EH (cell line): Measurements from ENCODE around the gene USF1.
A peak's percentile ranks its signal among the peaks of the same experiment; 100 is the strongest.
"Not testable (repeated sequence)": the region's sequence is repeated elsewhere in the genome, so short reads cannot be mapped to it uniquely, and the experiment has no call there.

ENCODE experiments used
- DNase-seq: peaks from one replicate; pipeline ENCODE4 v3.0.0-alpha.2; 2015; ENCODE audit warnings: low read depth

The USF1 gene

DNA sequence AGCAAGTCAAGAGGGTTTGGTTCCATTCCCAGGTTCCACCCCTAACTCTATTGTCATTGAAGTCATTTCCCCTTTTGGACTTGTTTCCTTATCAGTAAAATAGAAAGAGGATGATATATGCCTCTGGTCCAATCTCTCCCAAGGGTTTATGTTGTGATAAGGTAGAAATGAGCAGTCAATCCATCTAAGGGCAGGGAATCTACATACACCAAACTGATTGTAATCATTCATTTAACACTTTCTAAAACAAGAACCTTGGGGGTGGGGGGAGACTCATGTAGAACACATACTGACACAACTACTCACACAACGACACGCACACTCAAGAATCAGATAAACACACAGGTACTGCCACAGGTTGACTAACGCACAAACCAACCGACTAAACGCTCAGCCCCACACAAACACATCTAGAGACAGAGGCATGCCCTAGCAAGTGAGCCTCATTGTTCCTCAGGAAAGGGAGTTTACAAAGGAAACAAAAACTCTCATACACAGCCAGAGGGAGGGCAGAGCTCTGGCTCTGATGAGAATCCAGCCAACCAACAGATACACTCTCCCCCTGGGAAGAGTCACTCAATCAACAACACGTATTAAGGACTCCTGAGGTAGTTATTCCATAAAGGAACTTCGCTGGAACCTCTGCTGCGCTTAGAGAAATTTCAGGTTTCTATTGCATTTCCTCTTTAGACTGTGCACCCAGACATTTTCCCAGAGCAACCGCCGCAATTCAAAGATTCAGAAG is 25.9 kb downstream of the USF1 start:
- DNase-seq: no peak

DNA sequence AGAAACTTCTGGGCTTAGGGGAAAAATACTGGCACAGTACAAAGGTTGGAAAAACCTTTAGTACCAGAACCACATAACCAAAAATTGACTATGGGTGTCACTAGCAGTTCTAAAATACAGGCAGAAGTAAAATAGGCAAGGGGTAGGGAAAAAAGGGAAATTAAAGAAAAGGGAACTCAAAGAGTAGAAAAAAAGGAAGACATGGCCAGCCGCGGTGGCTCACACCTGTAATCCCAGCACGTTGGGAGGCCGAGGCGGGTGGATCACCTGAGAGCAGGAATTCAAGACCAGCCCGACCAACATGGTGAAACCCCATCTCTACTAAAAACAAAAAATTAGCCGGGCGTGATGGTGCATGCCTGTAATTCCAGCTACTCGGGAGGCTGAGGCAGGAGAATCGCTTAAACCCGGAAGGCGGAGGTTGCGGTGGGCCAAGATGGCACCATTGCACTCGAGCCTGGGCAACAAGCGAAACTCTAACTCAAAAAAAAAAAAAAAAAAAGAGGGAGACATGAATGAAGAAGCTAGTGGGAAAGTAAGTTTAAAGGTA is 26.6 kb downstream of the USF1 start:
- DNase-seq: not testable (repeated sequence)

DNA sequence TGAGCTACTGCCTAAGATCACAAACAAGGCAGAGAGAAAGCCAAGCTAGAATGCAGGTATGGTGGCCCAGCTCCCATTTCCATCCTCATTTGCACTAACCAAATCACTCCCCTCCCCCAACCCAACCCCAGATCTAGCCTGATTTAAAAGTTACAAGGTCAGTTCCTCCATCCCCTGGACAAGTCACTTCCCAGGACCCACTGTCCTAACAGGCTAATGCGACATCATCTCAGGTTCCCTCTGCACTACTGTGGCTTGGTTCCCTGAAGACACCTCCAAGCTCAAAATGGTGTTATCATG is 27.2 kb downstream of the USF1 start:
- DNase-seq: no peak

DNA sequence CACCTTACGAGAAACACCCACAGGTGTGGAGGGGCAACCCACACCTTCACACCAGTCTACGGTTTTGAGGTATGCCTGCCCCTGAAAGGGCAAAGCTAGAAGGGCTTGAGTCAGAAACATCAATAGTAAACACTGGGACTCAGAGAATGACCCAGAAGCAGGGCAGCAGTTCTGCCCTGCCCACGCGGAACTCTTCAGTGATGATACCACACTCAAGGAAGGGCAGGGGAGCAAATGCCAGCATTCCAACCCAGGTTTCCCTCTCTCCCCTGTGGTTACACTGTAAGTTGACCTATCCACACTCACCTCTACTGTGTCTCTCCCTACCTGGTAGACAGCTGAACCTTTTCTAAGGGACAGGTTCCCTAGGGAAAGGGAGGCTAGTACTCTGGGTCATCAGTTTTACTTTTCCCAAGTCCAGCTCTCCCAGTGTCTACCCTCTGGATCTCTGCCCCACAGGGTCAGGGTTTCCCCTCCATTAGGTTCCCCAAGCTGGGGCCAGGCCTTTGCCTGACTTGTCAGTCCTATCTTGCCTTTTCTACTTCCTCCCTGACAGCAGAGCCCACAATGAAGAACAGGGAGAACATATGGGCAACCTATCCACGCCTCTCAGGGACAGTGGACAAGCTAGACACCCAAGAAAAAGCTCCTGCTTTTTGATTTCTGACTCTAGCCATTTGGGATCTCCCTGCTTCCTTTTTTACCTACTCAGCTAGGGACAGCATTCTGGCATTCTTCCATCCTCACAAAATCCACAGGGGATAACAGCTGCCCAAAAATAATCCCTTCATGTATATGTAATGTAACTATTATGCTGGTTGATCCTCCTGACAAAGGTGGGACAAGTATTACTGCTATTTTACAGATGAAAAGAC is 27.8 kb downstream of the USF1 start:
- DNase-seq: no peak

DNA sequence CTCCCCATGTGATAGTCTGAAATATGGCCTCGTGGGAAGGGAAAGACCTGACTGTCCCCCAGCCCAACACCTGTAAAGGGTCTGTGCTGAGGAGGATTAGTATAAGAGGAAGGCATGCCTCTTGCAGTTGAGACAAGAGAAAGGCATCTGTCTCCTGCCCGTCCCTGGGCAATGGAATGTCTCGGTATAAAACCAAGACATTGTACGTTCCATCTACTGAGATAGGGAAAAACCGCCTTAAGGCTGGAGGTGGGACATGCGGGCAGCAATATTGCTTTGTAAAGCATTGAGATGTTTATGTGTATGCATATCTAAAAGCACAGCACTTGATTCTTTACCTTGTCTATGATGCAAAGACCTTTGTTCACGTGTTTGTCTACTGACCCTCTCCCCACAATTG is 28.6 kb downstream of the USF1 start:
- not testable (repeated sequence) for DNase-seq

DNA sequence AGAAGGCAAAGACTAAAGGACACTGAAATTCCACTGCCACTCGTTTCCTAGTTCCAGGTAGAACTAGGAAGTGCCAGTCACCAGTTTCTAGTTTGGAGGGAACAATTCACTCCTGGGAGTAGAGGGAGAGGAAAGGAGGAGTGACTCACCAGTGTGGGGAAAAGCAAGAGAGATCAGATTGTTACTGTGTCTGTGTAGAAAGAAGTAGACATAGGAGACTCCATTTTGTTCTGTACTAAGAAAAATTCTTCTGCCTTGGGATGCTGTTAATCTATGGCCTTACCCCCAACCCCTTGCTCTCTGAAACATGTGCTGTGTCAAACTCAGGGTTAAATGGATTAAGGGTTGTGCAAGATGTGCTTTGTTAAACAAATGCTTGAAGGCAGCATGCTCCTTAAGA is 29.1 kb downstream of the USF1 start:
- DNase-seq: not testable (repeated sequence)

DNA sequence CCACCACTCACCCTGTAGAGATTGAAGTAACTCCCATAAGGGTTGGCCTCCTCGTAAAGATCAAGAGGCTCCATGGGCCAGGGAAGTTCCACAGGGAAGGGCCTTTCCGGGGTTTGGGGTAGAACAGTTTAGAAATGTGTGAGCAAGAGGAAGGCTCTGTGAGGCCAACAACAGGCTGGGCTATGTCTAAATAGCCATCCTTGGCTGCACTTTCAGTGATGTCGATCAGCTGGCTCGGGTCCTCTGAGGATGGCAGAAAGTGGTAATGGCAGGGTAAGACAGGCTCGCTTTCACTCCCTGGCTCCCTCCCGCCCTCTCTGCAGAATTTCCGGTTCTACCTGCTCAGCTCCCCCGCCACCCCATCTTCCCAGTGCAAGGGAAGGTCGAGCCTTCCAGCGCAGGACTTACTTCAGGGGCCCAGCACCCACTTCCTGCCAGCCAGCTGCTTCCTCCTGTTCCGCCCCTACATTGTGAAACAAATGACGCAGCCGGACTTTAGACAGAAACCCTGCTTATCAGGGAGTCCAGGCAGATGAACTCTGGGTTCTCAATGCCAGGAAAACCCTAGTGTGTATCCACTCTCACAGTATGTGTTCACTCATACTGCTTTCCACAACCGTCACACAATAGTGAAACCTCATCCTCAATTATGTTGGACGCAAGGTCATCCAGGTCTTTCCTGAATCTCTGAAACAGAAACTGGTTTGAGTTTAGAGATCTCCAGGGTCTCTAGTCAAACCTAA is 32.1 kb downstream of the USF1 start:
- peak; percentile 66 for DNase-seq

DNA sequence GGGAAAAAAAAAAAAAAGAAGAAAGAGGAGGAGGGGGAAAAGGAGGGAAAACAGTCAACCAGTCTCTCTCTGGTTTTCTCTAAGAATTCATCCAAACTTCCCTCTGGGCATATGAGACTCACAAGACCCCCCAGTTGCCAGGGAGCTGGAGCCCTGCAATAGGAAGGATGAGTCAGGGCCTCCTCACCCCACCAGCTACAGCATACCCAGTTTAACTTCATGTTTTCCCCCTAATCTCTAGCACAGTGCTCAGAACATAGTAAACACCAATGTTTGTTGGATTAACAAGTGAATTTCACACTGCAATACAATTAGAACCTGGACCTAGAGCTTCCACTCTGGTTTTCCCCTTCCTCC is 32.7 kb downstream of the USF1 start:
- no peak for DNase-seq

DNA sequence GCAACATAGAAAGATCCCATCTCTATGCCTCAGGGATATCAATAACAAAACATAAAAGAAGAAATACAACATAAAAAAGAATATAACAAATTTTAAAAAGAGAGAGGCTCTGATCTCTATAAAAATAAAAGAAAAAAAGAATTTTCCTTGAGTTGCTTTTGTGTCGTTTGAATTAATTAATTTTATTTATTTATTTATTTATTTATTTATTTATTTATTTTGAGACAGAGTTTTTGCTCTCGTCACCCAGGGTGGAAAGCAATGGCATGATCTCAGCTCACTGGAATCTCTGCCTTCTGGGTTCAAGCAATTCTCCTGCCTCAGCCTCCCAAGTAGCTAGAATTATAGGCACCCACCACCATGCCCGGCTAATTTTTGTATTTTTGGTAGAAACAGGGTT is 33.4 kb downstream of the USF1 start:
- no peak for DNase-seq

DNA sequence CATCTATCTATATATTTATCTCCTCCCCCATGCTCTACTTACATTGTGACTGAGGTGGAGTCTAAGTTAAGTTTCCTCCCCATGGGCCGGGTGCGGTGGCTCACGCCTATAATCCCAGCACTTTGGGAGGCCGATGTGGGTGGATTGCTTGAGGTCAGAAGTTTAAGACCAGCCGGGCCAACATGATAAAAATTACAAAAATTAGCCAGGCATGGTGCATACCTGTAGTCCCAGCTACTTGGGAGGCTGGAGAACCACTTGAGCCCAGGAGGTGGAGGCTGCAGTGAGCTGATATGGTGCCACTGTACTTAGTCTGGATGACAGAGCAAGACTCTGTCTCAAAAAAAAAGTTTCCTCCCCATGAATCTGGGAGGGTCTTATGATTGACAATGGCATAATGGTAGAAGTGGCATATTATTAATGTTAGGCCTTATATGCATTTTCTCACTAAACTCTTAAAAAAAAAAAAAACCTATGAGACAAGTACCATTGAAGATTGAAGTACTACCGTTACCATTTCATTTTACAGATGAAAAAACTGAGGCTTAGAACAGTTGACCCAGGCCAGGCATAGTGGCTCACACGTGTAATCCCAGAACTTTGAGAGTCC is 36.1 kb downstream of the USF1 start:
- no peak for DNase-seq

DNA sequence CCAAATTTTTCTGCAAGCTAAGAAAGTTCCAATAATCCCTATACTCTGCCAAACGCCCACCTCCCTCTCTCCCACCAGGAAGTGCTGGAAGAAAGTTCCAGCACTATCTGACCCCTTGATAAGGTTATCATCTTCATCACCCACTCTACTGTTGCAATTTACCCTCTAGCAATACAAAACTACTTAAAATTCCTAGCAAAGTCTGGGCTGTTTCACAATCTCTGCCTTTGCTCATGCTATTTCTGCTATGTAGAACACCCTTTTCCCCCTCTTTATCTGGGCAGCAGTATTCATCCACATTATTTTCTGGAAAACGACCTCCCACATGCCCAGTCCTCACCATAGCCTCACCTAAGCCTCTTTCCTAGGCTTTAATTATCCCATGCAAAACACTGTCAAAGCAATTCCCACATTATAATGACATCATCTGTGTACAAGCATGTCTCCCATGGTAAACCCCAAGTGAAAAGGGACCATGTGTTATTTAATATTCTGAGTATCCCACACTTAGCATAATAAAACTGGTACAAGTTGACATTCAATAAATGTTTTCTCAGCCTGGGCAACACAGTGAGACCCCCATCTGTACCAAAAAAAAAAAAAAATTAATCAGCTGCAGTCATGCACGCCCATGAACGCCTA is 36.8 kb downstream of the USF1 start:
- peak; percentile 56 for DNase-seq

DNA sequence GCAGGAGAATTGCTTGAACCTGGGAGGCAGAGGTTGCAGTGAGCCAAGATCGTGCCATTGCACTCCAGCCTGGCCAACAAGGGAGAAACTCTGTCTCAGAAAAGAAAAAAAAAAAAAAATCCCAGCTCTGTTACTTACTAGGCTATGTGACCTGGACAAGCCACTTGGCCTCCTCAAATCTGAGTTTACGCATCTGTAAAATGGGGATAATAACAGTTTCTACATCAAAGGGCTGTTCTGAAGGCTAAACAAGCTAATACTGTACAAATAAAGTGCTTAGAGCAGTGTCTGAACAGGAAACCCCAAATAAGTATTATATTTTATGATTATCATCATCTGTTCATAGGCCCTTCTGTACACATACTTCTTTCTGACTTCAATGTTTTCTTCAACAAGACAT is 38.4 kb downstream of the USF1 start:
- no peak for DNase-seq

DNA sequence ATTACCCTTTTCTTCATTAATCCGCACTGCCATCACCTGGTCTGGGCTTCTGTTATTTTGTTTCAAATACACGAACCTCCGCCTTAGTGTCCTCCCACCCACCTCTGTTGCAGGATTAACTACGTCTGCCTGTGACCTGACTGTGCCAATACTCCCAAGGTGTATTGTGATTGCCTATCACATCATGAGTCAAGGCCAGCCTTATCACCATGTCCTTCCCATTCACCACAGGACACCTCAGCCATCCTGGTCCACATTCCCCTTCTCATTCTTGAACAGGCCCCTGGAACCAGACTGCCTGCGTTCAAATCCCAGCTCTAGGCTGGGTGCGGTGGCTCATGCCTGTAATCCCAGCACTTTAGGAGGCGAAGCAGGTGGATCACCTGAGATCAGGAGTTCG is 39.2 kb downstream of the USF1 start:
- DNase-seq: no peak

DNA sequence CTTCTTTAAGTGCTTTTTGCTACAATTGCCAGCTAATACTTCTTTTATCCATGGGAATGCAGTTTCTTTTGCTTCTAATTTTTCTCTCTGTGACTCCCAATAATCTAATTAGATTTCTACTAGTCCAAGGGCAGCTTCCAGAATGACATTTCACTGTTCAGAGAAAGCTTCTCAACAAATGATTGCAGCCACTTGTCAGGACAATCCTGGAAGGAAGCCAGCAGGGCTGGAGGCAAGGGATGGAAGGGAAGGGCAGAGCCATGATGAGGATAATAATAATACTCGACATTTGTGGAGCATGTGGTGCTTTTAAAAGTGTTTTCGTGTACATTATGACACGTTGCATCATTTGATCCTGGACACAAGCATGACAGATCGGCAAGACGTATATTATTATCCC is 44.3 kb downstream of the USF1 start:
- DNase-seq: peak; percentile 27

DNA sequence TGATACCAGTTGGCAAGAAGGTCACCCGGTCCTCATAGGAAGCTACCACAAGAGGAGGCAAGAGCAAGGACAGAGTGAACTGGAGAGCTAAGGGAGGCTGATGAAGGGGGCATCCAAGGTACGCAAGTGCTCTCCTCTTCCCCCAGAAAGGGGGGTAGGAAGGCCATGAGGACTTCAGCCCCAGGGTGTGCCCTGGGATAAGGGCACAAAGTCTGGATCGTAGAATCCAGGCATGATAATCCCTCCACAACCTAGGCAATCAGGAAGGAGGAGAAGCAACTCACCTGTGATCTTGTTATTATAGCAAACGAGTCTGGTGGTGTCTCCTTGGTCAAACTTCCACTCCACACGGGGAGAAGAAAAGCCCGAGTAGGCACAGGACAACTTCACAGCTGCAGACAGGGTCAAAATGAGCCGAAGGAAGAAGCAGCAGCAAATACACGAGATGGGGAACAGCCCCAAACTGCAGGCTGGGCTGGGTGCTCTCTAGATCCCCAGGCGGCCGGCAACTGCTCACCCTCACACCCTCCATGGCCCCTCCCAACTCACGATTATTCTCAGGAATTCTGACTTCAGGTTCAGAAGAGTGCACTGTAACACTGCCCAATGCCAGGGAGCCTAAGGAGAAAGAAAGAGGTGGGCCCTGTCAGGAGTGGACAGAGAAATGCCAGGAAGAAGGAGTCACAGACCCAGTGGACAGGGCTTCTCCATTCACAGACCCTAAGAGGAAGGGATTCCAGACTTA is 44.9 kb downstream of the USF1 start:
- no peak for DNase-seq

DNA sequence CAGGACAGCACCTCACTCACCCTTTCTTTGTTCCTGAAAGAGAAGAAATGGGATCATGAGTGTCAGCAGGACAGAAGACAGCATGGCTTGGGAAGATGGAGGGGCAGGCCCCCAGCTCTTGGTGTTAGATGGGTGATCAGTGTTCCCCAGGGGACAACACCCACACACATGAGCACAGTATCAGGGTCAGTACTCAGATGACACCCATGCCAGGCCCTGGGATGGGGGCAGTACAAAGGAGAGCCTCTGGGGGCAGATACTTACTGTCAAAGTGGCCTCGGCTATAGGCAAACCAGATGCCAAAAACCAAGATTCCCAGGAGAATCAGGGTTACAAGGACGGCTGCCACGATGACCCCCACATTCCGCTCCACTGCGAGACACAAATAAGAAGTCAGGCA is 46.4 kb downstream of the USF1 start:
- no peak for DNase-seq

DNA sequence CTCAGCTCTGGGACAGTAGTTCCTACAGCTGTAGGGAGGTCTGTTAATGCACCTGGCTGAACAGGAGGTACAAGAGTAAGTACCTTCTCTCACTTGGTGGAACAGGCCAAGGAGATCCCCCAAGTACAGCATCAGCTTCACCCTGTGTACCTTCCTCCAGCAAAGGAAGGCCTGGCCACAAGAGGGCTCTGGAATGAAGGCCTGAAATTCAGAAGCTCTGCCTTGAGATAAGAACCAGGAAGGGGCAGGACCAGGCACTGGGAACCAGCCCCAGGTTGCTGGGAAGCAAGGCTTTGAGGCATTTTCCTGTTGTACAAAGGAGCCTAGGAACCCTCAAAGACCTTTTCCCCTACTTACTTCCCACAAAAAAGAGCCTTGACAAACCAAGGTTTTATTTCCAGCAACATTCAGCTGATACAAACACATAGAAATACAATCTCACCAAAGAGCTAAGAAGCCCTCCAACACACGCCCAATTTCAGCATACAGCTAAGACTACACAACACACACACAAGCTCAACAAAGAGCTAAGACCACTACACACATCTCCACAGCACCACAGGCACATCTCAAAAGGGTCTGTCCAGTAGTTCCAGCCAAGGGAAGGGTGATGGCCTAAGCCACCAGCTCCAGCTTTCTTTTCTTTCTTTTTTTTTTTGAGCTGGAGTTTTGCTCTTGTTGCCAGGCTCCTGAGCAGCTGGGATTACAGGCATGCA is 48.3 kb downstream of the USF1 start:
- peak; percentile 69 for DNase-seq

DNA sequence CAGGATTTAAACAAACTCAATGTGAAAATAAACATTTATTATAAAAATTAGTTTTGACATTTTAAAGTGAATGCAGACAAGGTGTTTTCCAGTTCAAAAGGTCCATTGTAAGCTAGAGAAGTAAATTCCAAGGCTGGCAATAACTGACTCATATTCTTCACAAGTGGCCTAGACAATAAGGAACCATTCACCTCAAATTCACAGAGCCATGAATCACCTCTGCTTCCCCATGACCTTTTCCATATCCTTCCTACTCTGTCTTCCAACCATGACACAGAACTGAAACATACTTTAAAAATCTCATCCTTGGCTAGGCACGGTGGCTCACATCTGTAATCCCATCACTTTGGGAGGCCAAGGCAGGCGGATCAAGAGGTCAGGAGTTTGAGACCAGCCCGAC is 49.6 kb downstream of the USF1 start:
- peak; percentile 44 for DNase-seq

DNA sequence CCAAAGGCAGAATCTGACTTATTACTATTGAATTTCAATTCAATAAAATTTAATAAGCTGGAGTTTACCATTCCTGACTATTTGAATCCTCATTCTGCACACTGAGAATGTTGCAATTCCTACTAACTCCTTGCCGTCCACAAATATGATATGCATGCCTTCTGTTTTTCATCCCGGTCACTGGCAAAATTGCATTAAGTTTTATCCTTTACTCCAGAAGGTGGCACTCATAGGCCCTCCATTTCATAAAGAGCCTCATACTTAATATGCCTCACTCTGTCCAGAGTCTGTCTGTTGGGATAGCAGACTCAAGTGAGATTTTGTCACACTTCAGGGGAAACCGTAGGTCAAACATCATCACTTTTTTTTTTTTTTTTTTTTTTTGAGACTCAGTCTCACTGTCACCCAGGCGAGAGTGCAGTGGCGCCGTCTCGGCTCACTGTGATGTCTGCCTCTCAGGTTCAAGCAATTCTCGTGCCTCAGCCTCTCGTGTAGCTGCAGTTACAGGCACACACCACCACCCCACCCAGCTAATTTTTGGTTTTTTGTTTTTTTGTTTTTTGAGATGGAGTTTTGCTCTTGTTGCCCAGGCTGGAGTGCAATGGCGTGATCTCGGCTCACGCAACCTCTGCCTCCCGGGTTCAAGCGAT is 52.1 kb downstream of the USF1 start:
- peak; percentile 78 for DNase-seq

DNA sequence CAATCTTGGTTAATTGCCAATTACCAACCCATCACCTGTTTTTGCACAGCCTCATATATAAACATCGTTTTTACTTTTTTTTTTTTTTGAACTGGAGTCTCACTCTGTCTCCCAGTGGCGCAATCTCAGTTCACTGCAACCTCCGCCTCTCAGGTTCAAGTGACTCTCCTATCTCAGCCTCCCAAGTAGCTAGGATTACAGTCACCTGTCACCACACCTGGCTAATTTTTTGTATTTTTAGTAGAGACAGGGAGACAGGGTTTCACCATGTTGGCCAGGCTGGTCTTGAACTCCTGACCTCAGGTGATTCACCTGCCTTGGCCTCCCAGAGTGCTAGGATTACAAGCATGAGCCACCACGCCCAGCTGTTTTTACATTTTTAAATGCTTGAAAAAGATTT is 53.7 kb downstream of the USF1 start:
- DNase-seq: not testable (repeated sequence)
